ENCODE results near the gene C20orf202.

DNA sequence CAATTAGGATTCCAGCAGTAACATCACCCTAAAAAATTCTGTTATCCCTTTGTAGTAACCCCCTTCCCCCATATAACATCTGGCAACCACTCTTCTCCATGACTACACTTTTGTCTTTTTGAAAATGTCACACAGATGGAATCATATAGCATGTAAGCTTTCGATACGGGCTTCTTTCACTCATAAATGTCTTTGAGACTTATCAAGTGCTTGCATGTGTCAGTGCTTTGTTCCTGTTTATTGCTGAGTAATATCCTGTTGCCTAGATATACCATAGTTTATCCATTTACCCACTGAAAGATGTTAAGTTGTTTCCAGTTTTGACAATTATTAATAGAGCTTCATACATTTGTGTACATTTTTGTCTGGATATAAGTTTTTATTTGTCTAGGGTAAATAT lies 52.4 kb downstream of the C20orf202 start:
- TF ChIP-seq CTCF (IDR thresholded peaks at IDR 0.05) (no peak), POLR2A (IDR thresholded peaks at IDR 0.05) (no peak)
